Measurements from ENCODE around the gene PRPF19. TPM values are rescaled to one million over a fixed set of nuclear protein-coding genes. Genes with fewer than 3 reads are reported as not detected.

The PRPF19 gene
- total and polyA plus RNA-seq, 9 of the 15 experiments (the other 6 are each of a cell fraction or from before 2014, with no cell fraction given): 9.4 to 212 (median 73.2) TPM

DNA sequence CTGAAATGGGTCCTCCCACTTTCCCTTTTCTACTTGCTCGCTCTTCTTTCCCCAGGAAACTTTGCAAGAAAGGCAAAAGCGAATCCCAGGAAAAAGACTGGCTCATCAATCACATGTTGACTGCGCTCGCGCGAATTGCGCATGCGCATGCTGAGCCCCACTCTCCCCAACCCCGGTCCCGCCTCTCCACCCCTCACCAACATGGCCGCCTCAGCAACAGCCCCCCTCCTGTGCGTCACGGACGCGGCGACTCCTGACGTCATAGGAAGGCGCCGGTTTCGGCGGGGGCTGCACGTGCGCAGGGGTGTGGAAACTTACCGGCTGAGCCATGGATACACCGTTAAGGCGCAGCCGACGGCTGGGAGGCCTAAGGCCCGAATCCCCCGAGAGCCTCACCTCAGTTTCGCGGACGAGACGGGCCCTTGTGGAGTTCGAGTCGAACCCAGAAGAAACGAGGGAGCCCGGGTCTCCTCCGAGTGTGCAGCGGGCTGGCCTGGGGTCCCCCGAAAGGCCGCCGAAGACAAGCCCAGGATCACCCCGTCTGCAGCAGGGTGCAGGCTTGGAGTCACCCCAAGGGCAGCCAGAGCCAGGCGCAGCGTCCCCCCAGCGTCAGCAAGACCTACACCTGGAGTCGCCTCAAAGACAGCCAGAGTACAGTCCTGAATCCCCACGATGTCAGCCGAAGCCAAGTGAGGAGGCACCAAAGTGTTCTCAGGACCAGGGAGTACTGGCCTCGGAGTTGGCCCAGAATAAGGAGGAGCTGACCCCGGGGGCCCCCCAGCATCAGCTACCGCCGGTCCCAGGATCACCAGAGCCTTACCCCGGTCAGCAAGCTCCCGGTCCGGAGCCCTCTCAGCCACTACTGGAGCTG, 64.4 kb downstream of the PRPF19 start, which contains the start of gene CCDC86 (continued):
- peak; percentile 55 for TF ChIP-seq EP300 (IDR thresholded peaks at IDR 0.05; ENCODE audit: low read length)
- TF ChIP-seq, protein P1, sequence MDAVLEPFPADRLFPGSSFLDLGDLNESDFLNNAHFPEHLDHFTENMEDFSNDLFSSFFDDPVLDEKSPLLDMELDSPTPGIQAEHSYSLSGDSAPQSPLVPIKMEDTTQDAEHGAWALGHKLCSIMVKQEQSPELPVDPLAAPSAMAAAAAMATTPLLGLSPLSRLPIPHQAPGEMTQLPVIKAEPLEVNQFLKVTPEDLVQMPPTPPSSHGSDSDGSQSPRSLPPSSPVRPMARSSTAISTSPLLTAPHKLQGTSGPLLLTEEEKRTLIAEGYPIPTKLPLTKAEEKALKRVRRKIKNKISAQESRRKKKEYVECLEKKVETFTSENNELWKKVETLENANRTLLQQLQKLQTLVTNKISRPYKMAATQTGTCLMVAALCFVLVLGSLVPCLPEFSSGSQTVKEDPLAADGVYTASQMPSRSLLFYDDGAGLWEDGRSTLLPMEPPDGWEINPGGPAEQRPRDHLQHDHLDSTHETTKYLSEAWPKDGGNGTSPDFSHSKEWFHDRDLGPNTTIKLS (IDR thresholded peaks at IDR 0.05; ENCODE audit: borderline replicate concordance, low read depth): no peak
- no peak for TF ChIP-seq PML (IDR thresholded peaks at IDR 0.05; ENCODE audit: low read length)
- TF ChIP-seq, protein P2, sequence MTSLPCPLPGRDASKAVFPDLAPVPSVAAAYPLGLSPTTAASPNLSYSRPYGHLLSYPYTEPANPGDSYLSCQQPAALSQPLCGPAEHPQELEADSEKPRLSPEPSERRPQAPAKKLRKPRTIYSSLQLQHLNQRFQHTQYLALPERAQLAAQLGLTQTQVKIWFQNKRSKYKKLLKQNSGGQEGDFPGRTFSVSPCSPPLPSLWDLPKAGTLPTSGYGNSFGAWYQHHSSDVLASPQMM (CRISPR knock-in tag; IDR thresholded peaks at IDR 0.05): no peak
- no peak for TF ChIP-seq ZNF175 (CRISPR knock-in tag; IDR thresholded peaks at IDR 0.05; ENCODE audit: low read depth)
- no peak for TF ChIP-seq FOXK1 (CRISPR knock-in tag; IDR thresholded peaks at IDR 0.05; ENCODE audit: borderline replicate concordance)
- no peak for TF ChIP-seq HSF4 (CRISPR knock-in tag; IDR thresholded peaks at IDR 0.05; ENCODE audit: borderline replicate concordance)
- TF ChIP-seq PYGO2 (tag; IDR thresholded peaks at IDR 0.05): no peak
- TF ChIP-seq, protein P3, sequence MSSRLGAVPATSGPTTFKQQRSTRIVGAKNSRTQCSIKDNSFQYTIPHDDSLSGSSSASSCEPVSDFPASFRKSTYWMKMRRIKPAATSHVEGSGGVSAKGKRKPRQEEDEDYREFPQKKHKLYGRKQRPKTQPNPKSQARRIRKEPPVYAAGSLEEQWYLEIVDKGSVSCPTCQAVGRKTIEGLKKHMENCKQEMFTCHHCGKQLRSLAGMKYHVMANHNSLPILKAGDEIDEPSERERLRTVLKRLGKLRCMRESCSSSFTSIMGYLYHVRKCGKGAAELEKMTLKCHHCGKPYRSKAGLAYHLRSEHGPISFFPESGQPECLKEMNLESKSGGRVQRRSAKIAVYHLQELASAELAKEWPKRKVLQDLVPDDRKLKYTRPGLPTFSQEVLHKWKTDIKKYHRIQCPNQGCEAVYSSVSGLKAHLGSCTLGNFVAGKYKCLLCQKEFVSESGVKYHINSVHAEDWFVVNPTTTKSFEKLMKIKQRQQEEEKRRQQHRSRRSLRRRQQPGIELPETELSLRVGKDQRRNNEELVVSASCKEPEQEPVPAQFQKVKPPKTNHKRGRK (tag; IDR thresholded peaks at IDR 0.05): no peak
- TF ChIP-seq, protein P4, sequence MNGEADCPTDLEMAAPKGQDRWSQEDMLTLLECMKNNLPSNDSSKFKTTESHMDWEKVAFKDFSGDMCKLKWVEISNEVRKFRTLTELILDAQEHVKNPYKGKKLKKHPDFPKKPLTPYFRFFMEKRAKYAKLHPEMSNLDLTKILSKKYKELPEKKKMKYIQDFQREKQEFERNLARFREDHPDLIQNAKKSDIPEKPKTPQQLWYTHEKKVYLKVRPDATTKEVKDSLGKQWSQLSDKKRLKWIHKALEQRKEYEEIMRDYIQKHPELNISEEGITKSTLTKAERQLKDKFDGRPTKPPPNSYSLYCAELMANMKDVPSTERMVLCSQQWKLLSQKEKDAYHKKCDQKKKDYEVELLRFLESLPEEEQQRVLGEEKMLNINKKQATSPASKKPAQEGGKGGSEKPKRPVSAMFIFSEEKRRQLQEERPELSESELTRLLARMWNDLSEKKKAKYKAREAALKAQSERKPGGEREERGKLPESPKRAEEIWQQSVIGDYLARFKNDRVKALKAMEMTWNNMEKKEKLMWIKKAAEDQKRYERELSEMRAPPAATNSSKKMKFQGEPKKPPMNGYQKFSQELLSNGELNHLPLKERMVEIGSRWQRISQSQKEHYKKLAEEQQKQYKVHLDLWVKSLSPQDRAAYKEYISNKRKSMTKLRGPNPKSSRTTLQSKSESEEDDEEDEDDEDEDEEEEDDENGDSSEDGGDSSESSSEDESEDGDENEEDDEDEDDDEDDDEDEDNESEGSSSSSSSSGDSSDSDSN (IDR thresholded peaks at IDR 0.05; ENCODE audit: borderline replicate concordance in 1 of 2, low read depth in 2 of 2, low read length in 2 of 2): 0 out of 4 replicates have a peak, but pooled peaks of 1 of the 2 experiments have one; percentile 49
- peak; percentile 95 to 96 for TF ChIP-seq NRF1 (conservative IDR thresholded peaks at IDR 0.05 in 1 of 2, IDR thresholded peaks at IDR 0.05 in 1 of 2)
- TF ChIP-seq TCF3 (CRISPR knock-in tag; IDR thresholded peaks at IDR 0.05): peak; percentile 34
- TF ChIP-seq GMEB1 (CRISPR knock-in tag; IDR thresholded peaks at IDR 0.05): peak; percentile 83
- no peak for TF ChIP-seq FOXJ3 (CRISPR knock-in tag; IDR thresholded peaks at IDR 0.05)
- TF ChIP-seq SRSF3 (IDR thresholded peaks at IDR 0.05; ENCODE audit: insufficient read depth, low read length): no peak
- TF ChIP-seq ZNF140 (CRISPR knock-in tag; IDR thresholded peaks at IDR 0.05): no peak
- TF ChIP-seq HNRNPK (IDR thresholded peaks at IDR 0.05; ENCODE audit: low read depth, low read length, poor library complexity, severe bottlenecking): no peak
- no peak for TF ChIP-seq SAFB (IDR thresholded peaks at IDR 0.05; ENCODE audit: borderline replicate concordance, low read depth, low read length)
- no peak for TF ChIP-seq ZNF274 (IDR thresholded peaks at IDR 0.05; ENCODE audit: borderline replicate concordance, low read depth, low read length)
